D721Med (cell line): ENCODE measurements around the gene PDE8B.

ENCODE experiments used
- DNase-seq: peaks from one replicate; pipeline ENCODE4 v3.0.0; 2011; ENCODE audit warnings: low spot score; ENCODE audit not compliant: insufficient read length
- FAIRE-seq: peaks from 2 replicates; lab custom pipeline; 2011; peaks lifted over from hg19 to GRCh38; lab: Jason Lieb, UNC
- TF ChIP-seq, protein P1 (sequence below): IDR thresholded peaks from 2 replicates; pipeline ENCODE4 v1.5.1; 2012; ENCODE audit warnings: mild to moderate bottlenecking, control low read depth; ENCODE audit not compliant: insufficient read depth; ENCODE audit errors: missing control alignments

PDE8B gene

DNA sequence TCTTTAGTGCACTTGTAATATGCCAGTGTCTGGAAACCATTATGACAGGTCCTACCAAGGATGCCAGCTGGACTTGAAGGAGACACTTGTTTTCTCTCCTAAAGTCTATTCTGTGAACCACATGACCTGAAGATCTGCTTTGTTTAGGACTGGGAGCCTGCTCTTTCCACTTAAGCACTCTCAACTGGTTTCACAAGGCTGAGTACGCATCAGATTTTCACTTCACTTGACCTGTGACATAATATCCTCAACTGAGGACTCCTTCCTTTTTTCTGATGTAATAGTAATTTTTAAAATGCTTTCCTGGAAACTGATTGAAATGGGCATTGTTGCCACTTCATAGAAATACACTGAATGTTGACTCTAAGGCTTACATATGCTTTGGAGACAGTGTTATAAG lies 52.2 kb downstream of the PDE8B start:
- TF ChIP-seq, protein P1, sequence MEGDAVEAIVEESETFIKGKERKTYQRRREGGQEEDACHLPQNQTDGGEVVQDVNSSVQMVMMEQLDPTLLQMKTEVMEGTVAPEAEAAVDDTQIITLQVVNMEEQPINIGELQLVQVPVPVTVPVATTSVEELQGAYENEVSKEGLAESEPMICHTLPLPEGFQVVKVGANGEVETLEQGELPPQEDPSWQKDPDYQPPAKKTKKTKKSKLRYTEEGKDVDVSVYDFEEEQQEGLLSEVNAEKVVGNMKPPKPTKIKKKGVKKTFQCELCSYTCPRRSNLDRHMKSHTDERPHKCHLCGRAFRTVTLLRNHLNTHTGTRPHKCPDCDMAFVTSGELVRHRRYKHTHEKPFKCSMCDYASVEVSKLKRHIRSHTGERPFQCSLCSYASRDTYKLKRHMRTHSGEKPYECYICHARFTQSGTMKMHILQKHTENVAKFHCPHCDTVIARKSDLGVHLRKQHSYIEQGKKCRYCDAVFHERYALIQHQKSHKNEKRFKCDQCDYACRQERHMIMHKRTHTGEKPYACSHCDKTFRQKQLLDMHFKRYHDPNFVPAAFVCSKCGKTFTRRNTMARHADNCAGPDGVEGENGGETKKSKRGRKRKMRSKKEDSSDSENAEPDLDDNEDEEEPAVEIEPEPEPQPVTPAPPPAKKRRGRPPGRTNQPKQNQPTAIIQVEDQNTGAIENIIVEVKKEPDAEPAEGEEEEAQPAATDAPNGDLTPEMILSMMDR, result no peak
- no peak for FAIRE-seq
- DNase-seq, result no peak

DNA sequence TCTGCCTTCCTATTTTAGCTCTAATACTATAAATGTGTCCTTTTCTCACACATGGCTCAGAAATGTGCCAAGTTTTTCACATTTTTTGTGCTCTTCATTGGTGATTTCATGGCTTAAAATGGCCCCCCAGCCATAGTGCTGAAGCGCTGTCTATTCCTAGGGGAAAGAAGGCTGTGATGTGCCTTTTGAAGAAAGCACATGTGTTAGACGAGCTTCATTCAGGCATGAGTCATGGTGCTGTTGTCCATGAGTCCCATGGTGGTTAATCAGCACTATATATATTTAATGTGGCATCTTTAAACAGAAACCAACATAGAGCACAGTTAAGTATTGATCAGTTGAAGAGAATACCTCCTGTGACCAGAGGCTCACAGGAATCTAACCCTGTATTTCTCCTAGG lies 55.8 kb downstream of the PDE8B start:
- TF ChIP-seq, protein P1, result no peak
- DNase-seq (no peak), FAIRE-seq (no peak)

DNA sequence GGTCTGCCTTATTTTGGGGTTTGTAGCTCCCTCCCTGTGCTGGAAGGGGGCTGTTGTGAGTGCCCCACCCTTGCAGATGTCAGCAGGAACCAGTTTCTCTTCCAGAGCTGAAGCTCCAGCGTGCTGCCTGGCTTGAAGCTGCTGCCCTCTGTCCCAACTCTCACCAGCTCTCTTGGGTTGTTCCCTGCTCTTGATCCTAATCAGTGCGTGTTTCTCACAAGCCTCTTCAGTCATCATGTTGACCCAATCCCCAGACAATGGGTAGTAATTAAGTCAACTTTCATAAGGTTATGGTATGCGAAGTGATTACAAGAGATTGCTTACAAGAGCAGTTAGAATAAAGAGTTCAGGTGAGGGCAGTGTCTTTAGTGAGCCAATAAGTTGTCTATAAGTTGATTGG lies 57.0 kb downstream of the PDE8B start:
- DNase-seq (no peak), FAIRE-seq (no peak)
- TF ChIP-seq, protein P1, result no peak

DNA sequence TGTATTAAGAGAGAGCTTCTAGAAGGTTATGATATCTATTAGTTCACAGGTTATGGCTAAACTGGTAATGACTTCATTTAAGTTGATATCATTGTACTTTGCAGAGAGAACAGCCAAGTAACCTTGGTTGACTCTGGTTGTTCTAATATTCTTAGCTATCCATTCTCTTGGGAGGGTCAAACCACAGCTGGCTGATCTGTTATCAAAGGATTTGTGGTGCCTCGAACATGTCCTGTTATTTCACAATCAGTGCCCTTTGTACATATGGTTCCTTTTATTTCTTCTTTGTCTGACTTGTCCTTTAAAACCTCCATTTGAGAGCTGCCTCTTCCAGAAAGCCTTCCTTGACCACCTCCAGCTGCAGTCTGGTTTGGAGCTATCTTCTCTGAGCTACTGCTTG lies 61.7 kb downstream of the PDE8B start:
- TF ChIP-seq, protein P1, result no peak
- FAIRE-seq, result no peak
- DNase-seq, result no peak

DNA sequence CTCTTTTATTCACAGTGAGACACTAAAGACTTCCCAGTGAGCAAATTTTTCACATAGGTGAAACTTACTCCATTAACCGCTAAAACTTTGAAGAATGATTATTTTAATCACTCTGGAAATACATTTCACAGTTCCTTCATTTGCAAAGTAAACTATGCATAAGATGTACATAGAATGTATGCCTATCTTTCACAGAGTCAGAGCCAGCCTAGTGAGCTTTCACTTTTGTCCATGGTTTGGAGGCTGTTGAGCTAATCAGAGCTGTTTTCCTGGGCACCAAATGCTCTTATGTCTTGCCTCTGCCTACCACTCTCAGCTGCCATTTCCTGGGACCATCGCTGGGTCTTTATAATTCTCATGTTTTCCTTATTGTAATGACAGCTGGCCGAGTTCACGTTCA lies 67.3 kb downstream of the PDE8B start:
- FAIRE-seq (no peak), DNase-seq (no peak)
- TF ChIP-seq, protein P1, result no peak

DNA sequence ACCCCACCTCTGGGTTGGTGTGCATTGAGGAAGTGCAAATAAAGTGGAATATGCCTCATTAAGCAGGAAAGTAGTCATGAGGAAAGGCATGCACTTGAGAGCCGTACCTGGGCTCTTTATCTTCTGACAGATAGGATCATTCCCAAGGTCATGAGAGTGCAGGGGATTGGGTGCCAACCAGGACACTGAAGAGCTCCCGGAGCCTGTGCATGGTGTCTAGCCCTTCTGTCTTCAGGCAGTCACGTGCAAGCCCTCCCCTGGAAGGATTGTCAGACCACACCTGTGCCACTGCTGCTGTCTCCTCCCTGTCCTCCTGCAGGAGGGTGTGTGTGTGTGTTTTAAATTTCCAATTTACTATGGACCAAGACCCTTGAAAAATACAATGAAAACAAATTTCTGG lies 69.6 kb downstream of the PDE8B start:
- TF ChIP-seq, protein P1, result no peak
- no peak for FAIRE-seq
- no peak for DNase-seq

DNA sequence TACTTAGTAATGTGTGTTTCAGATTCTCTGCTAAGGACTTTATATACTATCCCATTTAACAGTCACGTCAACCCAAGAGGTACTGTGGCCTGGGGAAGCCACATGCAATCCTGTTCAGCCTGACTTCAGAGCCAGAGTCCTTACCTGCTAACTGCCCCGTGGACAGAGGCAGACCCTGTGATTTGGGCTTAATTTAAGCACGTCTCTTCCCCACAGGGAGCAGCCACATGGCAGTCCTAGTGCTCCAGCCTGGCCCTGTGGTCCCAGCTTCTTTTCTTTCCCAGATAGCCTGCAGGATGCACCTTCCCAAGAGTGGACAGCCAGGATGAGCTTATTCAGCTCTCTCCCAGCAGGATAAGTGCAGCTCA lies 71.5 kb downstream of the PDE8B start:
- TF ChIP-seq, protein P1, result no peak
- DNase-seq (no peak), FAIRE-seq (no peak)
